Stomach (tissue), 9 donors: ENCODE results near the gene TGFBR3L. TPM values are rescaled to one million over a fixed set of nuclear protein-coding genes. Genes with fewer than 3 reads are reported as not detected.

ENCODE experiments used
- DNase-seq, 2 donors: peaks; one replicate each; pipeline versions ENCODE4 v3.0.0 to v3.0.0-alpha.2; 2013 to 2019
- H3K27ac ChIP-seq, 5 donors: fragments of 200-600 bp in 4 of 5; sonication (generic) in 4 of 5; one replicate each; pipeline ENCODE4 v1.5.1; 2013 to 2019; ENCODE audit warnings: mild to moderate bottlenecking in 1 of 5, moderate library complexity in 1 of 5
- H3K27me3 ChIP-seq, 3 donors: fragments of 200-600 bp; sonication (generic); one replicate each; pipeline ENCODE4 v1.5.1; 2017 to 2019; ENCODE audit warnings: mixed run types in 1 of 3
- H3K36me3 ChIP-seq, 4 donors: fragments of 200-600 bp; sonication (generic); 1 replicate in 3 of 4; 2 replicates in 1 of 4; pipeline ENCODE4 v1.5.1; 2016 to 2019
- H3K4me1 ChIP-seq, 4 donors: fragments of 200-600 bp; sonication (generic); one replicate each; pipeline ENCODE4 v1.5.1; 2016 to 2019
- H3K4me3 ChIP-seq, 4 donors: fragments of 200-600 bp; sonication (generic) in 3 of 4; one replicate each; pipeline ENCODE4 v1.5.1; 2016 to 2019; ENCODE audit warnings: mild to moderate bottlenecking in 1 of 4
- H3K9me3 ChIP-seq, 4 donors: fragments of 200-600 bp; sonication (generic); one replicate each; pipeline ENCODE4 v1.5.1; 2016 to 2019
- EP300 ChIP-seq: sonication (generic); formaldehyde crosslinking; IDR thresholded peaks from one replicate; pipeline ENCODE4 v1.6.1; 2017; ENCODE audit warnings: antibody characterized with exemption
- POLR2A ChIP-seq, 4 donors: fragments of 450-650 bp; IDR thresholded peaks; one replicate each; pipeline ENCODE4 v1.6.1; 2016; ENCODE audit warnings: antibody characterized with exemption in 4 of 4, control low read depth in 2 of 4, mild to moderate bottlenecking in 1 of 4, moderate library complexity in 1 of 4
- POLR2AphosphoS5 ChIP-seq, 3 donors: sonication (generic); formaldehyde crosslinking; IDR thresholded peaks; one replicate each; pipeline ENCODE4 v1.6.1; 2016; ENCODE audit warnings: antibody characterized with exemption in 3 of 3
- WGBS, 5 donors: extraction: QIAGEN DNeasy Blood & Tissue Kit in 3 of 5; methylation state at CpG; one replicate each; pipeline versions ENCODE4 v1.1.5 to v1.1.7; 2013 to 2018; 5-methylcytosine and 5-hydroxymethylcytosine counted together
- intact Hi-C: fragments of 100-400 bp; cut with DNase I; formaldehyde crosslinking; loops from one replicate; pipeline ENCODE4 v1.15.1; 2023; ENCODE audit warnings: low total_unique reads
- polyA plus RNA-seq, 3 donors: library from polyadenylated mRNA; stranded (reverse); fragments of 200-250 nt; gene quantifications; one replicate each; pipeline ENCODE4 v1.2.3, GENCODE V29; 2013
- total RNA-seq, 5 donors: library from RNA; depleted of rRNA; stranded (reverse); fragments of >200 nt; gene quantifications; one replicate each; pipeline versions ENCODE4 v1.1.0 to v1.2.3, GENCODE V29; 2014 to 2016
- TF ChIP-seq, protein P1 (sequence below), 7 experiments: fragments of 450-650 bp in 4 of 7; fragments of 200-600 bp in 3 of 7; sonication (generic) in 3 of 7; IDR thresholded peaks; one replicate each; pipeline ENCODE4 v1.5.1; 2016 to 2019; ENCODE audit warnings: antibody characterized with exemption in 7 of 7, control low read depth in 2 of 7, mild to moderate bottlenecking in 1 of 7
- donor health status: healthy with polysubstance abuse.
- donor health status: Bipolar disorder and iron deficiency.
- donor health status: healthy.

The TGFBR3L gene
- total and polyA plus RNA-seq, 8 donors: 1.5 TPM; not detected in 7

DNA sequence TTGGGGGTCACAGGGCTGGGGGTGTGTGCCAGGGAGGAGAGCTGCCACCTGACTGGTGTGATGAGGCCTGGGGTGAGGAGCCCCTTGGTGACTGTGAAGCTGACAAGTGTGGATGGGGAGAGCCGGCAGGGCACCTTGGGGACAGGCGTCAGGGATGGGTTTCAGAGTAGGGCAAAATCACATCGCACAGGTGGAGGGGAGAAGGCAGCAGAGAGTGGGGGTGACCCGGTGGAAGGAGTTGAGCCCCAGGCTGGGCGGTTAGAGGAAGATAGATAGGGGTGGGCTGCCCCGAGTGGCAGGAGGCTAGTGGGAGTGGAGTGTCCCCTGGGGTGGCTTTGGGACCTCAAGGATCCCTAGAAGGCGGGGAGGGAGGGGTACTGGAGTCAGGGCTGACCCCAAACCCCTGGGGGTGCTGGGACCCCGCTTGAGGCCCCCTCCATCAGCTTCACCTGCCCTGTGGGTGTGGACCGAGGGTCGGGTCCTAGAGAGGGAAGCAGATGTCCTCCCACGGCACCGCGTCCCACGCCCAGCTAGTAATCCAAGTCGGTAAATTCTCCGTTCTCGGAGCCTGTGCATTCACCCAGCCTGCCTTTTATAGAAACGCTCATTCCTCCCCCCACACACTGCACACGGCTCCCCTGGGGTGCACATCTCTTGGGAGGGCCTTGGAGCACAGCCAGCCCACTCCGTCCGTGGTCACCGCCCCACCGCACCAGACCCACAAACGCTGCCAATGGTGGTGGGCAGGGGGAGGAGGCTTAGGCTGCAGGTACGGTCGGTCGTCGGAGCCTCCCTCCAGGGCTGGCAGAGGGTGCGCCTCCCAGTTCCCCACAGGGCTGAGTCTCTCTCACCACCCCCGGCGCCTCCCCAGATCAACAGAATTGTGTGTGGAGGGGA, 8.9 kb downstream of the TGFBR3L start:
- H3K27me3 ChIP-seq: peaks cover 0 to 25% (median 17%) of the 10 kb centered on the region in 3 donors
- peak overlapping the region in 2 of 5 donors; percentile 86 to 89 for H3K27ac ChIP-seq
- intact Hi-C loops: loop anchor here (10.0 kb wide), 1 partner anchor 69 kb away; no protein-coding TSS in a partner anchor
- peaks cover 58 to 89% (median 74%) of the 10 kb centered on the region in 4 donors for H3K4me1 ChIP-seq
- DNase-seq: peak in 1 of 2 donors; percentile 52
- TF ChIP-seq, protein P1, sequence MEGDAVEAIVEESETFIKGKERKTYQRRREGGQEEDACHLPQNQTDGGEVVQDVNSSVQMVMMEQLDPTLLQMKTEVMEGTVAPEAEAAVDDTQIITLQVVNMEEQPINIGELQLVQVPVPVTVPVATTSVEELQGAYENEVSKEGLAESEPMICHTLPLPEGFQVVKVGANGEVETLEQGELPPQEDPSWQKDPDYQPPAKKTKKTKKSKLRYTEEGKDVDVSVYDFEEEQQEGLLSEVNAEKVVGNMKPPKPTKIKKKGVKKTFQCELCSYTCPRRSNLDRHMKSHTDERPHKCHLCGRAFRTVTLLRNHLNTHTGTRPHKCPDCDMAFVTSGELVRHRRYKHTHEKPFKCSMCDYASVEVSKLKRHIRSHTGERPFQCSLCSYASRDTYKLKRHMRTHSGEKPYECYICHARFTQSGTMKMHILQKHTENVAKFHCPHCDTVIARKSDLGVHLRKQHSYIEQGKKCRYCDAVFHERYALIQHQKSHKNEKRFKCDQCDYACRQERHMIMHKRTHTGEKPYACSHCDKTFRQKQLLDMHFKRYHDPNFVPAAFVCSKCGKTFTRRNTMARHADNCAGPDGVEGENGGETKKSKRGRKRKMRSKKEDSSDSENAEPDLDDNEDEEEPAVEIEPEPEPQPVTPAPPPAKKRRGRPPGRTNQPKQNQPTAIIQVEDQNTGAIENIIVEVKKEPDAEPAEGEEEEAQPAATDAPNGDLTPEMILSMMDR (IDR thresholded peaks at IDR 0.05): no peak
- no peak for TF ChIP-seq EP300
- TF ChIP-seq POLR2A (IDR thresholded peaks at IDR 0.05): no peak
- TF ChIP-seq POLR2AphosphoS5 (IDR thresholded peaks at IDR 0.05): no peak
- no peaks in the 10 kb centered on the region for H3K9me3 ChIP-seq
- H3K4me3 ChIP-seq: no peak overlapping the region
- WGBS, 5 donors: 68 to 84% (median 81%) methylated on average over 24 to 31 of the region's 31 CpGs
- H3K36me3 ChIP-seq: peaks cover 13 to 20% (median 17%) of the 10 kb centered on the region in 4 donors

DNA sequence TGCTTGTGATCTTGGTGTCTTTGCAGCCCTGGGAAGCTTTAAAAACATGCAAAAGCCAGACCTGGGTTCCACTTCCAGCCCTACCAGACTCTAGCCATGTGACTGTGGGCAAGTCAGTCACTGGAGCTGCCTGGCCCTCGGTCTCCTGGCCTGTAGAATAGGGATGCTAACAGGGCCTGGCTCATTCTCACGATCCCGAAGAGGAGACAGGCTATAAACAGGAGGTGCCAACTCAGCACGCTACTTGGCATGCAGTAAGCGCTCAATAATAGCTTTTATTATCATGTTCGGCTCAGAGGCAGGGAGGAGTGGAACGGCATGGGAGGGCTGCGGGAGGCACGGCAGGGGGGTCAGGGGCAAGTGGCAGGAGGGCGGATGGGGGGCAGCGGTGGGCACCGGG, 9.6 kb downstream of the TGFBR3L start:
- Histone ChIP-seq H3K27me3 (peaks cover 0 to 18% (median 10%) of the 10 kb centered on the region in 3 donors), H3K4me3 (peak overlapping the region in 2 of 4 donors; percentile 57 to 60), H3K36me3 (peaks cover 13 to 20% (median 17%) of the 10 kb centered on the region in 4 donors), H3K4me1 (peaks cover 58 to 86% (median 71%) of the 10 kb centered on the region in 4 donors), H3K9me3 (no peaks in the 10 kb centered on the region), H3K27ac (peak overlapping the region in 2 of 5 donors; percentile 86 to 89)
- intact Hi-C loops: loop anchor here (10.0 kb wide), 1 partner anchor 69 kb away; no protein-coding TSS in a partner anchor
- TF ChIP-seq POLR2AphosphoS5 (IDR thresholded peaks at IDR 0.05) (no peak), EP300 (no peak), POLR2A (IDR thresholded peaks at IDR 0.05) (no peak)
- TF ChIP-seq, protein P1 (IDR thresholded peaks at IDR 0.05): no peak
- DNase-seq: no peak
- 70 to 80% (median 74%) methylated on average over 12 of the region's 12 CpGs for WGBS, 5 donors

GRCh38 chr19:7924651-7925170, 10.1 kb downstream of the TGFBR3L start:
- peak overlapping the region; percentile 53 to 61 (median 58) for H3K4me3 ChIP-seq
- peaks cover 0 to 13% (median 9%) of the 10 kb centered on the region in 3 donors for H3K27me3 ChIP-seq
- no peak for DNase-seq
- no peaks in the 10 kb centered on the region for H3K9me3 ChIP-seq
- TF ChIP-seq, protein P1 (IDR thresholded peaks at IDR 0.05): no peak
- TF ChIP-seq POLR2AphosphoS5 (IDR thresholded peaks at IDR 0.05) (no peak), POLR2A (IDR thresholded peaks at IDR 0.05) (no peak), EP300 (no peak)
- 34 to 48% (median 47%) methylated on average over 28 to 33 of the region's 34 CpGs for WGBS, 5 donors
- peaks cover 53 to 86% (median 68%) of the 10 kb centered on the region in 4 donors for H3K4me1 ChIP-seq
- intact Hi-C loops: loop anchor here (10.0 kb wide), 1 partner anchor 70 kb away; no protein-coding TSS in a partner anchor
- peaks cover 13 to 20% (median 17%) of the 10 kb centered on the region in 4 donors for H3K36me3 ChIP-seq
- peak overlapping the region in 2 of 5 donors; percentile 86 to 89 for H3K27ac ChIP-seq
